Measurements from ENCODE around the gene ZDHHC19. TPM values are rescaled to one million over a fixed set of nuclear protein-coding genes. Genes with fewer than 3 reads are reported as not detected.

Gene ZDHHC19
- total RNA-seq, 1 donor = not detected

GRCh38 chr3:196198771-196199753 lies 12.1 kb downstream of the ZDHHC19 start:
- DNase-seq (ENCODE audit: low read depth) = no peak
- TF ChIP-seq CTCF (IDR thresholded peaks at IDR 0.05; ENCODE audit: insufficient read depth, low read depth, low read length) = no peak
- H3K4me3 ChIP-seq (ENCODE audit: low read depth, low read length) = no peak overlapping the region

- no peak for TF ChIP-seq CTCF (IDR thresholded peaks at IDR 0.05; ENCODE audit: insufficient read depth, low read depth, low read length)
- H3K4me3 ChIP-seq (ENCODE audit: low read depth, low read length) = no peak overlapping the region
- DNase-seq (ENCODE audit: low read depth) = no peak
Observed at GRCh38 chr3:196198081-196198675, 13.0 kb downstream of the ZDHHC19 start.

- no peak for TF ChIP-seq CTCF (IDR thresholded peaks at IDR 0.05; ENCODE audit: insufficient read depth, low read depth, low read length)
- H3K4me3 ChIP-seq (ENCODE audit: low read depth, low read length) = no peak overlapping the region
- DNase-seq (ENCODE audit: low read depth) = no peak
Observed at GRCh38 chr3:196197524-196197923, 13.7 kb downstream of the ZDHHC19 start.

DNA sequence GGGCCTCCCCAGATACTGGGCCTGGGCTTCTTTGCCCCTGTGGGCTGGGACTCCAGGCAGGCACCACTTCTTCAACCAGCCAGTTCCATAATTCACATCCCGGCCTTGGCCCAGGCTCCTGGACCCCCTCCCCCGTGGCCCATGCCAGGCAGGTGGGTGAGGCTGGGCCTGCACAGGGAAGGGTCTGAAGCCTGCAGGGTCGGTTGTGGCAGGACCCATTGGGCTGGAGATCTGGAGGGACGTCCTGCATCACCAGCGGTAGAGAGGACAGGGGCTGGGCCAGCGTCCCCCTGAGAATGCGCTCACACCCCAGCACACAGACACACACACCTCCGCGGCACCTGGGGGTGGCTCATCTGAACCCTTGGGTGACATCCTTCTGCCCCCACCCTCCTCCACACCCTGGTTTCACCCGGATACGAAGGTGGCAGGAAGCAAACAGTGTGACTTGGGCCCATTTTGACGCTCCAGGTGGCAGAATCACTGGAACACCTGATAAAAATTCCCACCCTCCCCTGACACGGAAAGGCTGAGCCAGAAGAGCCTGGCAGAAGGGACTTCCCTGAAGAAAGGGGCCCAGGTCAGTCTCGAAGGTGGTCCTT lies 15.4 kb downstream of the ZDHHC19 start:
- no peak for DNase-seq (ENCODE audit: low read depth)
- no peak for TF ChIP-seq CTCF (IDR thresholded peaks at IDR 0.05; ENCODE audit: insufficient read depth, low read depth, low read length)
- no peak overlapping the region for H3K4me3 ChIP-seq (ENCODE audit: low read depth, low read length)

DNA sequence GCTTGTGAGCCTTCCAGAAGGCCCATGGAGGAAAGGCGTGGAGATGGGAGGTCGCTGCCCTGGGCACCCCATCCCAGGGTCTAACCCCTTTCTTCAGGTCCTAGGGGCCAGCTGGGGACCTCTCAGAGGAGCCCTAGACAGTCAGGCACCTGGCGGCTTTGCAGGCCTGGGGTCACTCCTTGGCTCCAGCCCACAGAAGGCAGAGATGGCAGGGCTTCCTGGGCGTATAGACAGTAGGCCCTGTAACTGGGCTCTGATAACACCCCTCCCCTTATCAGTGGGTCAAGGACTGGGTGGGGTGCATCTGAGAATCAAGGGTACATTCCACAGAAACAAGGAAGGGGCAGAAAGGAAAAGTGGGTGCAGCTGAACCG lies 16.7 kb downstream of the ZDHHC19 start:
- no peak for DNase-seq (ENCODE audit: low read depth)
- no peak overlapping the region for H3K4me3 ChIP-seq (ENCODE audit: low read depth, low read length)
- TF ChIP-seq CTCF (IDR thresholded peaks at IDR 0.05; ENCODE audit: insufficient read depth, low read depth, low read length) = no peak

DNA sequence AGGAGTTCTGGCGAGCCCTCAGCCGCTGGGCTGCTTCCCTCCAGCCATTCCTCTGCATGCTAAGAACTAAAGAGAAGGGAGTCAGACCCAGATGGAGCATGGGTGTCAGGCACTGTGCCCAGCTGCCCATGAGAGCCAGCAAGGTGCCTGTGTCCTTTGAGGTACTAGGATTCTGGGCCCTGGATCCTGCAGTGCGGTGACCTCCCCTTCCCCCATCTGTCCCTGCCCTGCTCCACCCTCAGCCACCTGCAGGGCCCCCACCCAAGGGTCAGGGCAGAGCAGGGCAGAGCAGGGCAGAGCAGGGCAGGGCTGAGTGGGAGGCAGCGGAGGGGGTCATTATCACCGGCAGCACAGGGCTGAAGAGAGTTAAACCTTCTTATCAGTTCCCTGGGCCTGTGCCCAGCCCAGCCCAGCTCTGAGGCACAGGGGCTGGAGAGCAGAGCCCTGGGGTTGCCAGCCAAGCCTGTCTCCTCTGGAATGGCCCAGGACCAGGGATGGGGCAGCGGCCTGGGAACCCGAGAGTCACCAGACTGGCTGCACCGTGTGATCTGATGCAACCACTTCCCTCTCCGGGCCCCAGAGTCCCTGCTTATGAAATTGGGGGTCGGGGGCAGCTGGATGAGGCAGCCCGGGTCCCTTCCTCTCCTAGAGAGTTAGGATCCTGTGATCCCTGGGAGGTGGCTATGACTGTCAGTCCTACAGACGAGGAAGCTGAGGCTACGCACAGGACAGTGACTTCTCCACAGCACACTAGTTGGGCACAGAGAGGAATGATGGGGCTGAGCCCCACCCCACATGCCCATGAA lies 17.3 kb downstream of the ZDHHC19 start:
- peak; percentile 30 for DNase-seq (ENCODE audit: low read depth)
- no peak for TF ChIP-seq CTCF (IDR thresholded peaks at IDR 0.05; ENCODE audit: insufficient read depth, low read depth, low read length)
- no peak overlapping the region for H3K4me3 ChIP-seq (ENCODE audit: low read depth, low read length)
